Tibial nerve (tissue), 4 donors: Measurements from ENCODE around the gene KCNQ1. TPM values are rescaled to one million over a fixed set of nuclear protein-coding genes. Genes with fewer than 3 reads are reported as not detected.

Source experiments
- DNase-seq, 2 donors: peaks; one replicate each; pipeline ENCODE4 v3.0.0-alpha.2; 2019; ENCODE audit warnings: low spot score in 2 of 2
- H3K27ac ChIP-seq, 4 donors: fragments of 200-600 bp; sonication (generic) in 3 of 4; one replicate each; pipeline ENCODE4 v1.5.1; 2017 to 2019; ENCODE audit warnings: mild to moderate bottlenecking in 1 of 4
- H3K27me3 ChIP-seq, 2 donors: fragments of 200-600 bp; sonication (generic) in 1 of 2; one replicate each; pipeline versions ENCODE4 v1.5.1 to v1.6.0; 2017 to 2019
- H3K36me3 ChIP-seq, 3 donors: fragments of 200-600 bp; sonication (generic); one replicate each; pipeline ENCODE4 v1.5.1; 2018 to 2019
- H3K4me1 ChIP-seq, 4 donors: fragments of 200-600 bp; sonication (generic) in 3 of 4; one replicate each; pipeline ENCODE4 v1.5.1; 2017 to 2019
- H3K4me3 ChIP-seq, 4 donors: fragments of 200-600 bp; sonication (generic) in 3 of 4; one replicate each; pipeline ENCODE4 v1.5.1; 2017 to 2019; ENCODE audit warnings: mild to moderate bottlenecking in 1 of 4, moderate library complexity in 1 of 4
- H3K9me3 ChIP-seq, 4 donors: fragments of 200-600 bp; sonication (generic) in 3 of 4; one replicate each; pipeline ENCODE4 v1.5.1; 2017 to 2019
- EP300 ChIP-seq, 2 donors: sonication (generic); formaldehyde crosslinking; IDR thresholded peaks; one replicate each; pipeline ENCODE4 v1.6.1; 2017; ENCODE audit warnings: antibody characterized with exemption in 2 of 2, mild to moderate bottlenecking in 1 of 2
- POLR2A ChIP-seq, 2 donors: fragments of 450-650 bp; IDR thresholded peaks; one replicate each; pipeline ENCODE4 v1.6.1; 2017; ENCODE audit warnings: antibody characterized with exemption in 2 of 2, mild to moderate bottlenecking in 2 of 2, moderate library complexity in 2 of 2
- WGBS, 2 donors: methylation state at CpG; one replicate each; pipeline ENCODE4 v1.1.5; 2018; 5-methylcytosine and 5-hydroxymethylcytosine counted together
- total RNA-seq, 4 donors: library from RNA; depleted of rRNA; stranded (reverse); fragments of >200 nt; gene quantifications; one replicate each; pipeline ENCODE4 v1.1.0, GENCODE V29; 2016
- TF ChIP-seq, protein P1 (sequence below), 5 experiments: fragments of 200-600 bp in 3 of 5; fragments of 450-650 bp in 2 of 5; sonication (generic) in 3 of 5; IDR thresholded peaks; one replicate each; pipeline ENCODE4 v1.5.1; 2016 to 2019; ENCODE audit warnings: antibody characterized with exemption in 5 of 5, mild to moderate bottlenecking in 3 of 5, moderate library complexity in 2 of 5

KCNQ1 gene
- total RNA-seq, 4 donors from 2014 or later: 3.5 to 11.4 (median 7.5) TPM

DNA sequence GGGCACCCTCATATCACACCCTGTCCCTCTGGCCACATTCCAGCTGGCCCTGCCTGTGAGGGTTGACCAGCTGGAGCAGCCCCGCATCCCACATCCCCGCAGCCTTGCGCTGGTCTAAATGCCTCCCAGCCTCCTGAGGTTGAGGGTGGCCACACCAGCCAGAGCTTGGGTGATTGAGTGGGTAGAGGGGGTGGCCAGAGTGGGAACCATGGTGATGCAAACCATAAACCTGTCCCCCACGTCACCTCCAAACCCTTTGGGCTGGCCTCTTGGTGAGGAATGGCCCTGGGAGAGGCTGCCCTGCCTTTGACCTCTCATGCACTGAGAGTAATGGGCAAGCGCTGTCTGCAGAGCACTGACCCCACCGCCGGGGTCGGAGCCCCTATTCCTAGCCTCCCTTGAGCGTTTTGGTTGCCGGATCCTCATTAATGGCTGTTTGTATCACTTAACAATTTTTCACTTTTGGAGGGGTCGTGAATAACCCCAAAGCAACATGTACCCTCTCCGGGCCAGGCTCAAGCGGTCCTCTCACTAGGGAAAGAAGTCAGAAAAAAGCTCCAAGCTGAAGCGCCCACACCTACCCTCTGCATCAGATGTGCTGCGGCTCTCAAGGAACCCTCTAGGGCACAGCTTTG lies 271.0 kb downstream of the KCNQ1 start:
- Histone ChIP-seq H3K4me3 (no peak overlapping the region), H3K9me3 (peaks cover 0 to under 1% (median 0%) of the 10 kb centered on the region in 4 donors), H3K27ac (peak overlapping the region in 1 of 4 donors; percentile 51), H3K27me3 (no peaks in the 10 kb centered on the region), H3K36me3 (no peaks in the 10 kb centered on the region), H3K4me1 (peaks cover 0 to 23% (median 0%) of the 10 kb centered on the region in 4 donors)
- TF ChIP-seq, protein P1, sequence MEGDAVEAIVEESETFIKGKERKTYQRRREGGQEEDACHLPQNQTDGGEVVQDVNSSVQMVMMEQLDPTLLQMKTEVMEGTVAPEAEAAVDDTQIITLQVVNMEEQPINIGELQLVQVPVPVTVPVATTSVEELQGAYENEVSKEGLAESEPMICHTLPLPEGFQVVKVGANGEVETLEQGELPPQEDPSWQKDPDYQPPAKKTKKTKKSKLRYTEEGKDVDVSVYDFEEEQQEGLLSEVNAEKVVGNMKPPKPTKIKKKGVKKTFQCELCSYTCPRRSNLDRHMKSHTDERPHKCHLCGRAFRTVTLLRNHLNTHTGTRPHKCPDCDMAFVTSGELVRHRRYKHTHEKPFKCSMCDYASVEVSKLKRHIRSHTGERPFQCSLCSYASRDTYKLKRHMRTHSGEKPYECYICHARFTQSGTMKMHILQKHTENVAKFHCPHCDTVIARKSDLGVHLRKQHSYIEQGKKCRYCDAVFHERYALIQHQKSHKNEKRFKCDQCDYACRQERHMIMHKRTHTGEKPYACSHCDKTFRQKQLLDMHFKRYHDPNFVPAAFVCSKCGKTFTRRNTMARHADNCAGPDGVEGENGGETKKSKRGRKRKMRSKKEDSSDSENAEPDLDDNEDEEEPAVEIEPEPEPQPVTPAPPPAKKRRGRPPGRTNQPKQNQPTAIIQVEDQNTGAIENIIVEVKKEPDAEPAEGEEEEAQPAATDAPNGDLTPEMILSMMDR (IDR thresholded peaks at IDR 0.05): no peak
- TF ChIP-seq POLR2A (IDR thresholded peaks at IDR 0.05) (no peak), EP300 (IDR thresholded peaks at IDR 0.05) (no peak)
- 77 to 82% methylated on average over 12 to 13 of the region's 15 CpGs for WGBS, 2 donors
- no peak for DNase-seq

GRCh38 chr11:2716376-2717095 lies 271.7 kb downstream of the KCNQ1 start:
- WGBS, 2 donors: 87 to 88% methylated on average over 9 to 13 of the region's 14 CpGs
- Histone ChIP-seq H3K4me3 (no peak overlapping the region), H3K27me3 (no peaks in the 10 kb centered on the region), H3K4me1 (peaks cover 0 to 23% (median 0%) of the 10 kb centered on the region in 4 donors), H3K36me3 (no peaks in the 10 kb centered on the region), H3K9me3 (no peaks in the 10 kb centered on the region), H3K27ac (peak overlapping the region in 1 of 4 donors; percentile 51)
- TF ChIP-seq, protein P1 (IDR thresholded peaks at IDR 0.05): no peak
- no peak for TF ChIP-seq EP300 (IDR thresholded peaks at IDR 0.05)
- TF ChIP-seq POLR2A (IDR thresholded peaks at IDR 0.05): no peak
- no peak for DNase-seq

GRCh38 chr11:2717561-2718325 lies 272.9 kb downstream of the KCNQ1 start:
- H3K36me3 ChIP-seq: no peaks in the 10 kb centered on the region
- H3K9me3 ChIP-seq: no peaks in the 10 kb centered on the region
- TF ChIP-seq, protein P1 (IDR thresholded peaks at IDR 0.05): no peak
- TF ChIP-seq EP300 (IDR thresholded peaks at IDR 0.05) (no peak), POLR2A (IDR thresholded peaks at IDR 0.05) (no peak)
- DNase-seq: no peak
- no peak overlapping the region for H3K4me3 ChIP-seq
- no peaks in the 10 kb centered on the region for H3K27me3 ChIP-seq
- H3K4me1 ChIP-seq: peaks cover 0 to 27% (median 0%) of the 10 kb centered on the region in 4 donors
- 86 to 89% methylated on average over 22 of the region's 22 CpGs for WGBS, 2 donors
- H3K27ac ChIP-seq: peak overlapping the region in 1 of 4 donors; percentile 32

- H3K36me3 ChIP-seq: no peaks in the 10 kb centered on the region
- TF ChIP-seq EP300 (IDR thresholded peaks at IDR 0.05) (no peak), POLR2A (IDR thresholded peaks at IDR 0.05) (no peak)
- TF ChIP-seq, protein P1 (IDR thresholded peaks at IDR 0.05): no peak
- H3K27me3 ChIP-seq: no peaks in the 10 kb centered on the region
- peaks cover 0 to 21% (median 0%) of the 10 kb centered on the region in 4 donors for H3K4me1 ChIP-seq
- no peak overlapping the region for H3K4me3 ChIP-seq
- WGBS, 2 donors: 92 to 94% methylated on average over 11 of the region's 11 CpGs
- no peak overlapping the region for H3K27ac ChIP-seq
- DNase-seq: no peak
- no peaks in the 10 kb centered on the region for H3K9me3 ChIP-seq
These were observed 274.1 kb downstream of the KCNQ1 start for GRCh38 chr11:2718817-2719438.
